ENCODE results near the gene MBNL1.

The MBNL1 gene

DNA sequence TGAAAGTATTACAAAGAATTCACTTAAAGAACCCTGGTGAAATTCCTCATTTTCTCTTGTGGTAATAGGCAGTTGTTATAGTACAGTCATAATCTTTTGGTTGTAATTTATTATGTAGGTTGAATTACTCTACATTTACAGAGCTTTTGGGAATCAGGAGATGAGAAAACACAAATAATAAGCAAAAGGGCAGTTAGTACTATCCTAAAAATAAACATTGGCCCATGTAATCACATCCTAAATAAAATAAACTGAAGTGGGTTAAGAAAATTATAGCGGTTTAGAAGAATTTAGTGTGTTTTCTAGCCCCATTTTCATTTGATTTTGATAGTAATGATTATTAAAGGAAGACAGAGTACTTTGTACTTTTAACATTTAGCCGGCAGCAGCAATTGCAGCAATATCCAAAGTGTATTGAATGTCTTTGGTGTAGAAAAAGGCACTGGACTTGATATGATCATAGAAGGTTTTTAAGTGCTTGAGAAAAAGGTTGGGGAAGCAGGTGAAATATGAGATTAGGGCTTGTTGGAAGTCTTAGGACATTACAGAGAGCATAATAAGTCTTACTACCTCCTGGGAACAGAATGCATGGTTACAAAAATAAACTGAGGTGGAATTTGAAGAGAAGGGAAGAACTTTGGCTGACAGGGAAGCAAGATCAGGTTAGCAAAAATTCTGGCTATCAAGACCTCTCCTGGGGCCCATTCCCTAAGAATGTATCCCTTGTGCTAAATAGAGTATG lies 79.9 kb downstream of the MBNL1 start:
- Histone ChIP-seq H3K4me3 (ENCODE audit: low read depth, low read length) (no peak overlapping the region), H3K27me3 (ENCODE audit: insufficient read depth, low read depth, severe bottlenecking) (no peaks in the 10 kb centered on the region), H3K27ac (no peak overlapping the region), H3K36me3 (no peaks in the 10 kb centered on the region), H3K9me3 (ENCODE audit: severe bottlenecking) (no peaks in the 10 kb centered on the region)
- TF ChIP-seq, protein P1, sequence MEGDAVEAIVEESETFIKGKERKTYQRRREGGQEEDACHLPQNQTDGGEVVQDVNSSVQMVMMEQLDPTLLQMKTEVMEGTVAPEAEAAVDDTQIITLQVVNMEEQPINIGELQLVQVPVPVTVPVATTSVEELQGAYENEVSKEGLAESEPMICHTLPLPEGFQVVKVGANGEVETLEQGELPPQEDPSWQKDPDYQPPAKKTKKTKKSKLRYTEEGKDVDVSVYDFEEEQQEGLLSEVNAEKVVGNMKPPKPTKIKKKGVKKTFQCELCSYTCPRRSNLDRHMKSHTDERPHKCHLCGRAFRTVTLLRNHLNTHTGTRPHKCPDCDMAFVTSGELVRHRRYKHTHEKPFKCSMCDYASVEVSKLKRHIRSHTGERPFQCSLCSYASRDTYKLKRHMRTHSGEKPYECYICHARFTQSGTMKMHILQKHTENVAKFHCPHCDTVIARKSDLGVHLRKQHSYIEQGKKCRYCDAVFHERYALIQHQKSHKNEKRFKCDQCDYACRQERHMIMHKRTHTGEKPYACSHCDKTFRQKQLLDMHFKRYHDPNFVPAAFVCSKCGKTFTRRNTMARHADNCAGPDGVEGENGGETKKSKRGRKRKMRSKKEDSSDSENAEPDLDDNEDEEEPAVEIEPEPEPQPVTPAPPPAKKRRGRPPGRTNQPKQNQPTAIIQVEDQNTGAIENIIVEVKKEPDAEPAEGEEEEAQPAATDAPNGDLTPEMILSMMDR (IDR thresholded peaks at IDR 0.05; ENCODE audit: low read depth, low read length) = no peak
- no peak for DNase-seq

DNA sequence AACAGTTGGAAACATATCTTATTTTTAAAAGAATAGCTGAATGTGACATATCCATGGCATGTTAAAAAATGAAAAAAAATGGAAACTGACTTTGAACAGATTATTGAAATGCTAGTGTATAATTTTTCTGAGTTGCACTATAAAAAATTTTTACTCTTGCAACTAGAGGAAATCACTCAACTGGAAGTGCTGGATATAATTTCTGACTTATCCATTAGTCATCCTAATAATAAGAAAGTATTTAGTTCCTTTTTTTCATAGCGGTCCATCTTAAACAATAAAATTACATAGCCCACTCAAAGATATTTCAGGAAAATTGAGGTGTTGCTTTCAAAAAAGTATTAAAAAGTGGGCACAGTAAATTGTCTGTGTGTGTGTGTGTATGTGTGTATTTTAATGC lies 80.7 kb downstream of the MBNL1 start:
- H3K36me3 ChIP-seq = no peaks in the 10 kb centered on the region

DNA sequence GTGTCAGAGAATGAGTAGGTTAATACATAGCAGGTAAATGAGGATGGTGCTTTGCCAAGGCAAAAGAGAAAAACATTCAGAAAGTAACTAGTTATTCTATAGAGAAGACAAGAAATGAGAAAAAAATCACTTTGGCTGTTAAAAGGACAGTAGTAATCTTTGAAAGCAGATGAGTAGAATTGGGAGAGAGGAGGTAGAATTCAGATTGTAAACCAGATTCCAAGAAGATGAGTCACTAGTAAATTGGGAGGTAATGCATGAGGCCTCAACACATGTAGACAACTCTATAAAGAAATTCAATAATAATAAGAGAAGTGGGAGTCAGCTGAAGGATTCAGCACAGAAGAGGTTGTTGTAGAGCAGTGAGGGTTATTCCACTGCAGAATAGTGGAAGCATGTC lies 81.4 kb downstream of the MBNL1 start:
- no peak for DNase-seq
- Histone ChIP-seq H3K36me3 (no peaks in the 10 kb centered on the region), H3K27ac (no peak overlapping the region), H3K9me3 (ENCODE audit: severe bottlenecking) (no peaks in the 10 kb centered on the region), H3K4me3 (ENCODE audit: low read depth, low read length) (no peak overlapping the region), H3K27me3 (ENCODE audit: insufficient read depth, low read depth, severe bottlenecking) (no peaks in the 10 kb centered on the region)
- TF ChIP-seq, protein P1 (IDR thresholded peaks at IDR 0.05; ENCODE audit: low read depth, low read length) = no peak

More for the DNA sequence above, 80.7 kb downstream of the MBNL1 start:
- Histone ChIP-seq H3K9me3 (ENCODE audit: severe bottlenecking) (no peaks in the 10 kb centered on the region), H3K27ac (no peak overlapping the region), H3K27me3 (ENCODE audit: insufficient read depth, low read depth, severe bottlenecking) (no peaks in the 10 kb centered on the region), H3K4me3 (ENCODE audit: low read depth, low read length) (no peak overlapping the region)
- no peak for DNase-seq
- TF ChIP-seq, protein P1 (IDR thresholded peaks at IDR 0.05; ENCODE audit: low read depth, low read length) = no peak

DNA sequence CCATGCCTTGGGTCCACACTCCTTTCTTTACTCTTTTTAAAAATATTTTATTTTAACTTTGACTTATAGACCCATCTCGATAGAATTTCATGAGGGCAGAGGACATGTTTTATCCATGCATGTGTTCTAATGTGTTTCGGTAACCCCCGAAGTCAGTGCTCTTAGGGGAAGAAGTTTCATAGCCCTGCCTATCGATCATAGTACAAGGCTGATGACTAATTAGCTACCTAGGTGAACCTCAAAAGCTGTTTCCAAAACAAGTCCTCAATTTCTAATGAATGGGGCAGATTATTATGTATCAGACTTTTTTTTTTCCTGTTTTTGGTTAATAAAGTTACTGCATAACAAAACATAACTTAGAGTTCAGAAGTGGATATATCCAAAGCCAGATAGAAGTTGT lies 82.0 kb downstream of the MBNL1 start:
- H3K36me3 ChIP-seq = no peaks in the 10 kb centered on the region

DNA sequence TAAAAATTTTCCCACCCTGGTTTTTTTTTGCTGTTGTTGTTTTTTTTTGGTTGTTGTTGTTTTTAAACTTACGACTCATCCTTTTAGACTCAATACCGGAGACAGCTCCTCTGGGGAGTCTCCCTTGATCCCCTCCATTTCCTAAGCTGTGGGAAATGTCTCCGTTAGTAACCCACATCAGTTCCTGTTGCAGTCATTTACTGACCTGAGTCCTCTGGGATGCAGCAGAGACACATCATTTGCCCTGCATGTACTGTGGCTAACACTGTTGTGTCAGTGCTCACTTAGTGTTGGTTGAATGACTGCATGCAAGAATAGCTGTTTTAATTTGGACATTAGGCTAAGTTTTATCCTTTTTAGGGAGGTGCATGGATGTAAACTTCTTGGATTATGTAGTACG lies 83.8 kb downstream of the MBNL1 start:
- no peak overlapping the region for H3K27ac ChIP-seq
- TF ChIP-seq, protein P1 (IDR thresholded peaks at IDR 0.05; ENCODE audit: low read depth, low read length) = no peak
- DNase-seq = no peak
- no peaks in the 10 kb centered on the region for H3K36me3 ChIP-seq
- H3K27me3 ChIP-seq (ENCODE audit: insufficient read depth, low read depth, severe bottlenecking) = no peaks in the 10 kb centered on the region
- no peak overlapping the region for H3K4me3 ChIP-seq (ENCODE audit: low read depth, low read length)
- H3K9me3 ChIP-seq (ENCODE audit: severe bottlenecking) = no peaks in the 10 kb centered on the region

More for the DNA sequence above, 82.0 kb downstream of the MBNL1 start:
- Histone ChIP-seq H3K27ac (no peak overlapping the region), H3K9me3 (ENCODE audit: severe bottlenecking) (no peaks in the 10 kb centered on the region), H3K4me3 (ENCODE audit: low read depth, low read length) (no peak overlapping the region), H3K27me3 (ENCODE audit: insufficient read depth, low read depth, severe bottlenecking) (no peaks in the 10 kb centered on the region)
- no peak for DNase-seq
- TF ChIP-seq, protein P1 (IDR thresholded peaks at IDR 0.05; ENCODE audit: low read depth, low read length) = no peak

DNA sequence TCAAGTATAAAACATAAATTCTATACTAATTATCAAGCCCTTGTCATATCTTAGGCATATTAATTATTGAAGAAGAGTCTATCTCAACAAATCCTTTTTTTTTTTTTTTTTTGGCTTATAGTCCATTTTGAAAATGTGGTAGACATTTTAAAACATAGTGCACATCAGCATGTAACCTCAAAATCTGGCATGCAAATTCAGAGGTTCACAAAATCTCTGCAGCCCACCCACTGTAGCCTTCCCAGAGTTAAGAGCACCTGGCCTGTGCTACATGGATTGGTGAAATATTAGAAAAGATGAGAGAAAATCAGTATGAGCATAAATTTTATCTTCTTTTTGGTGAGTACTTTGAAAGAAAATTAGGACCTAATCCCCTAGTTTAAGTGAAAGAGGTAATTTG lies 84.8 kb downstream of the MBNL1 start:
- Histone ChIP-seq H3K27ac (no peak overlapping the region), H3K27me3 (ENCODE audit: insufficient read depth, low read depth, severe bottlenecking) (no peaks in the 10 kb centered on the region), H3K4me3 (ENCODE audit: low read depth, low read length) (no peak overlapping the region), H3K36me3 (no peaks in the 10 kb centered on the region), H3K9me3 (ENCODE audit: severe bottlenecking) (no peaks in the 10 kb centered on the region)
- TF ChIP-seq, protein P1 (IDR thresholded peaks at IDR 0.05; ENCODE audit: low read depth, low read length) = no peak
- DNase-seq = no peak

Data from WERI-Rb-1 (cell line).